K562 treated with DMSO at 1 percent for 48 hours (cell line): Measurements from ENCODE around the gene IL12RB1. TPM values are rescaled to one million over a fixed set of nuclear protein-coding genes. Genes with fewer than 3 reads are reported as not detected.

Experiments
- total RNA-seq: library from RNA; unstranded; fragments of 300-600 nt; gene quantifications from 2 replicates; pipeline ENCODE4 v1.2.3, GENCODE V29; 2022; ENCODE audit warnings: low replicate concordance; ENCODE audit errors: extremely low read depth

IL12RB1 gene
- total RNA-seq = not detected in 2 replicates

GRCh38 chr19:18086590-18087138, at the start of gene IL12RB1:
TSS of gene IL12RB1 (minus strand) at chr19:18086934. CDS start at chr19:18086823, 111 bp downstream.

GRCh38 chr19:18097217-18097992, 10.7 kb upstream of the IL12RB1 start, which contains the start of gene MAST3:
TSS of gene MAST3 (plus strand) at chr19:18097778. CDS start at chr19:18097793, 15 bp downstream.

Other genes with a start within 250 kb of the IL12RB1 start
- gene JAK3, start 239.0 kb downstream of the IL12RB1 start, total RNA-seq = not detected in 2 replicates
- gene RPL18A, start 227.0 kb downstream of the IL12RB1 start, total RNA-seq = 3,210 TPM in 1 of 2 replicates, not detected in the other
- not detected in 2 replicates for gene SLC5A5, start 215.0 kb downstream of the IL12RB1 start, total RNA-seq
- gene CCDC124, start 153.9 kb downstream of the IL12RB1 start, total RNA-seq = not detected in 2 replicates
- gene KCNN1, start 119.8 kb downstream of the IL12RB1 start, total RNA-seq = not detected in 2 replicates
- not detected in 2 replicates for gene ARRDC2, start 78.8 kb downstream of the IL12RB1 start, total RNA-seq
- gene MAST3, start 10.8 kb upstream of the IL12RB1 start, total RNA-seq = not detected in 2 replicates
- gene PIK3R2, start 66.2 kb upstream of the IL12RB1 start, total RNA-seq = not detected in 2 replicates
- gene IFI30, start 86.9 kb upstream of the IL12RB1 start, total RNA-seq = not detected in 2 replicates
- gene MPV17L2, start 106.3 kb upstream of the IL12RB1 start, total RNA-seq = not detected in 2 replicates
- gene RAB3A, start 117.1 kb upstream of the IL12RB1 start, total RNA-seq = not detected in 2 replicates
- not detected in 2 replicates for gene PDE4C, start 139.5 kb upstream of the IL12RB1 start, total RNA-seq
- not detected in 2 replicates for gene IQCN, start 187.5 kb upstream of the IL12RB1 start, total RNA-seq
- 437 TPM in 1 of 2 replicates, not detected in the other for gene JUND, start 194.7 kb upstream of the IL12RB1 start, total RNA-seq
- not detected in 2 replicates for gene LSM4, start 236.1 kb upstream of the IL12RB1 start, total RNA-seq